ENCODE measurements around the gene LRTM1.

Gene LRTM1

GRCh38 chr3:54889731-54890130, 38.1 kb downstream of the LRTM1 start:
- DNase-seq = no peak

GRCh38 chr3:54888873-54889272, 39.0 kb downstream of the LRTM1 start:
- DNase-seq = no peak

- no peak for DNase-seq
Measured at GRCh38 chr3:54888162-54888561, 39.7 kb downstream of the LRTM1 start.

- no peak for DNase-seq
Measured at GRCh38 chr3:54882129-54882833, 45.6 kb downstream of the LRTM1 start.

- DNase-seq = no peak
Measured at GRCh38 chr3:54878145-54878544, 49.7 kb downstream of the LRTM1 start.

GRCh38 chr3:54877730-54878129, 50.1 kb downstream of the LRTM1 start:
- DNase-seq = no peak

GRCh38 chr3:54876694-54877093, 51.2 kb downstream of the LRTM1 start:
- no peak for DNase-seq

GRCh38 chr3:54875596-54876268, 52.1 kb downstream of the LRTM1 start:
- no peak for DNase-seq

GRCh38 chr3:54874816-54875556, 52.9 kb downstream of the LRTM1 start:
- no peak for DNase-seq

GRCh38 chr3:54873059-54874010, 54.5 kb downstream of the LRTM1 start:
- DNase-seq = no peak

- DNase-seq = no peak
Measured at GRCh38 chr3:54871867-54872266, 56.0 kb downstream of the LRTM1 start.

- DNase-seq = no peak
Measured at GRCh38 chr3:54870423-54870822, 57.4 kb downstream of the LRTM1 start.

Measured in activated gamma-delta T cell treated with Interleukin-2 at 50 U/mL for 16 hours (primary cell).